A549 (cell line): ENCODE measurements around the gene NLK. TPM values are rescaled to one million over a fixed set of nuclear protein-coding genes. Genes with fewer than 3 reads are reported as not detected.

Experiments used
- ATAC-seq, 2 experiments: fragments of 200-7000 bp in 1 of 2; fragments of >200 bp in 1 of 2; cut with Nextera tagmentation in 1 of 2; cut with Tn5 transposase in 1 of 2; 3 replicates each; pipeline versions ENCODE4 v1.8.0 to v1.9.1; 2018 to 2020; ENCODE audit warnings: mild to moderate bottlenecking in 1 of 2, moderate library complexity in 1 of 2
- CTCF ChIA-PET: fragments of 300-600 bp; sonication (Branson Sonifier 250); formaldehyde crosslinking; extraction: SDS; loops from one replicate; lab custom pipeline; 2021; ENCODE audit warnings: antibody characterized with exemption, inconsistent platforms; lab: Yijun Ruan, JAX
- POLR2A ChIA-PET: fragments of 350-600 bp; formaldehyde crosslinking; extraction: SDS; loops from one replicate; lab custom pipeline; 2021; ENCODE audit warnings: antibody characterized with exemption, inconsistent platforms; lab: Yijun Ruan, JAX
- DNase-seq, 2 experiments: peaks; one replicate each; pipeline versions ENCODE4 v3.0.0 to v3.0.0-alpha.2; 2011 to 2016; ENCODE audit warnings: low read depth in 1 of 2, low spot score in 1 of 2
- FAIRE-seq: peaks from 2 replicates; lab custom pipeline; 2011; peaks lifted over from hg19 to GRCh38; lab: Jason Lieb, UNC
- H3K27ac ChIP-seq, 2 experiments: fragments of >200 bp; sonication (Bioruptor Twin); formaldehyde crosslinking; 3 replicates each; pipeline ENCODE4 v1.5.1; 2016 to 2017
- H3K4me1 ChIP-seq: fragments of >200 bp; sonication (Bioruptor Twin); formaldehyde crosslinking; 3 replicates; pipeline ENCODE4 v1.6.1; 2016
- H3K4me2 ChIP-seq: fragments of >200 bp; sonication (Bioruptor Twin); formaldehyde crosslinking; 3 replicates; pipeline ENCODE4 v1.6.1; 2016
- H3K4me3 ChIP-seq: fragments of >200 bp; sonication (Bioruptor Twin); formaldehyde crosslinking; 3 replicates; pipeline ENCODE4 v1.5.1; 2016
- H3K9me3 ChIP-seq: fragments of >200 bp; sonication (Bioruptor Twin); formaldehyde crosslinking; 3 replicates; pipeline ENCODE4 v1.6.1; 2016
- BCL3 ChIP-seq: fragments of >200 bp; sonication (Bioruptor Twin); formaldehyde crosslinking; IDR thresholded peaks from 3 replicates; pipeline ENCODE4 v1.6.1; 2016
- CHD2 ChIP-seq: fragments of 150-350 bp; IDR thresholded peaks from 2 replicates; pipeline ENCODE4 v1.6.1; 2014; ENCODE audit warnings: low read length; ENCODE audit not compliant: partially characterized antibody
- EHF ChIP-seq: fragments of 250-450 bp; sonication (Bioruptor Pico); IDR thresholded peaks from 2 replicates; pipeline ENCODE4 v1.5.0; 2020; ENCODE audit warnings: mild to moderate bottlenecking
- EHMT2 ChIP-seq: fragments of 200-600 bp; sonication (generic); IDR thresholded peaks from 2 replicates; pipeline ENCODE4 v1.6.1; 2016; ENCODE audit warnings: antibody characterized with exemption, low read depth, mild to moderate bottlenecking, moderate library complexity
- FOSL2 ChIP-seq, 2 experiments: fragments of 450-650 bp in 1 of 2; fragments of >200 bp in 1 of 2; sonication (Bioruptor Twin) in 1 of 2; formaldehyde crosslinking; IDR thresholded peaks; 2 replicates each; pipeline versions ENCODE4 v1.5.0 to v1.6.1; 2016 to 2020; ENCODE audit warnings: mild to moderate bottlenecking in 1 of 2, moderate library complexity in 1 of 2
- FOXS1 ChIP-seq: fragments of 250-450 bp; sonication (Bioruptor Pico); IDR thresholded peaks from 2 replicates; pipeline ENCODE4 v1.5.0; 2020; ENCODE audit warnings: mild to moderate bottlenecking, moderate library complexity
- GATA3 ChIP-seq: IDR thresholded peaks from 2 replicates; pipeline ENCODE4 v1.6.1; 2012; ENCODE audit warnings: borderline replicate concordance
- HOXA7 ChIP-seq: fragments of 250-450 bp; sonication (Bioruptor Pico); IDR thresholded peaks from 2 replicates; pipeline ENCODE4 v1.5.0; 2020; ENCODE audit warnings: mild to moderate bottlenecking, moderate library complexity
- MAFK ChIP-seq: fragments of 450-650 bp; IDR thresholded peaks from 2 replicates; pipeline ENCODE4 v1.6.1; 2014; ENCODE audit not compliant: partially characterized antibody
- NFE2L2 ChIP-seq: fragments of 150-350 bp; conservative IDR thresholded peaks from 2 replicates; pipeline ENCODE4 v1.6.1; 2014; ENCODE audit warnings: low read length
- NR3C1 ChIP-seq: fragments of >200 bp; sonication (Bioruptor Twin); formaldehyde crosslinking; IDR thresholded peaks from 3 replicates; pipeline ENCODE4 v1.6.1; 2017
- POLR2AphosphoS2 ChIP-seq: conservative IDR thresholded peaks from 2 replicates; pipeline ENCODE4 v1.6.1; 2012; ENCODE audit warnings: low read length, improper control_type of control experiment, inconsistent platforms
- RARB ChIP-seq: fragments of 250-450 bp; sonication (Bioruptor Pico); IDR thresholded peaks from 2 replicates; pipeline ENCODE4 v1.8.0; 2021; ENCODE audit warnings: mild to moderate bottlenecking, moderate library complexity
- REST ChIP-seq: fragments of 200-600 bp; sonication (generic); IDR thresholded peaks from 2 replicates; pipeline ENCODE4 v1.6.1; 2016; ENCODE audit warnings: antibody characterized with exemption, mild to moderate bottlenecking, moderate library complexity
- RFX5 ChIP-seq: fragments of 450-650 bp; IDR thresholded peaks from 2 replicates; pipeline ENCODE4 v1.7.1; 2014; ENCODE audit warnings: antibody characterized with exemption, mild to moderate bottlenecking, moderate library complexity
- SMC3 ChIP-seq: fragments of >200 bp; sonication (Bioruptor Twin); formaldehyde crosslinking; IDR thresholded peaks from 3 replicates; pipeline ENCODE4 v1.6.1; 2018; ENCODE audit warnings: inconsistent platforms
- ZNF302 ChIP-seq: fragments of 250-450 bp; sonication (Bioruptor Pico); IDR thresholded peaks from 2 replicates; pipeline ENCODE4 v1.9.0; 2021; ENCODE audit warnings: inconsistent platforms, mild to moderate bottlenecking, moderate library complexity
- ZSCAN20 ChIP-seq: fragments of 250-450 bp; sonication (Bioruptor Pico); IDR thresholded peaks from 2 replicates; pipeline ENCODE4 v1.8.0; 2022; ENCODE audit warnings: mild to moderate bottlenecking, moderate library complexity
- WGBS: methylation state at CpG from one replicate; pipeline ENCODE4 v1.1.6; 2017; ENCODE audit errors: missing lambda C conversion rate; 5-methylcytosine and 5-hydroxymethylcytosine counted together
- polyA plus RNA-seq, 4 experiments: library from polyadenylated mRNA; depleted of rRNA in 3 of 4; stranded (reverse); fragments of >200 nt; fragmentation: RNase III in 1 of 4; extraction: RNeasy Plus Mini Kit Qiagen cat#74134 plus additional on column Dnase treatment in 1 of 4; gene quantifications; 2 replicates in 3 of 4; 3 replicates in 1 of 4; pipeline ENCODE4 v1.2.3, GENCODE V29; 2011 to 2017
- TF ChIP-seq, protein P1 (sequence below): fragments of 450-650 bp; IDR thresholded peaks from 2 replicates; pipeline ENCODE4 v1.6.1; 2014; ENCODE audit warnings: antibody characterized with exemption

Gene NLK
- polyA plus RNA-seq, 2 of the 4 experiments (the other 2 are of a cell fraction) = 11.8 to 26.5 TPM

DNA sequence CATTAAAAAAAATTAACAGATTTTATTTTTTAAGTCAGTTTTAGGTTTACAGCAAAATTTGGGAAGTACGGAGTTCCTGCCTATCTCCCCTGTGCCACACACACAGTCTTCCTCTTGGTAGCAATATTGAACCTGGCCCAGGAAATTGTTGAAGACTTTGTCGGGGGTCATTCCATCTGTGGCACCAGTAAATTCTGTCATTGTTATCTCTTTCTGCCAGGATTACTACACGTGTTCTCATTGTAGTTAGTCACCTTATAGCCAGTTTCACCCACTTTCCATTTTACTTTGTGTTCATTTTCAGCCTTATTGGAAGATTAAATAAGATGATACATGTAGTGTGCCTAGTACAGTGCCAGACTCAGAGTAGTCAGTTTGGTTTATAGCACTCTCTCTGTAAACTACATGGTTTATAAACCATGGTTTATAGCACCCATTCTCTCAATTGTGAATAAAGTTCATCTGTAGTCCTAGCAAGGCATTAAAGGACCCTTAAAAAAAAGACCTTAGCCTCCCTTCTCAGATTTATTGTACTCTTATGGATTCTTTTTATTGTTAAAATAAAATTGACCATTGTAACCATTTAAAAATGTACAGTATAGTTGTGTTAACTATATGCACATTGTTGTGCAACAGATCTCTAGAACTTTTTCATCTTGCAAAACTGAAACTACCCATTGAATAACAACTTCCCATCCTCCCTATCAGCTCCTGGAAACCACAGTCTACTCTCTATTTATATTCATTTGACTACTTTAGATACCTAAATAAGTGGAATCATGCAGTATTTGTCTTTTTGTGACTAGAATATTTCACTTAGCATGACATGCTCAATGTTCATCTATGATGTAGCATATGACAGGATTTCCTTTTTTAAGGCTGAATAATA is 36.1 kb downstream of the NLK start:
- H3K27ac ChIP-seq = no peak overlapping the region
- TF ChIP-seq FOSL2 (IDR thresholded peaks at IDR 0.05) (no peak), FOSL2 (CRISPR knock-in tag; IDR thresholded peaks at IDR 0.05) (no peak), RARB (CRISPR knock-in tag) (no peak), FOXS1 (no peak), HOXA7 (CRISPR knock-in tag) (no peak), ZNF302 (CRISPR knock-in tag) (no peak), GATA3 (no peak), NFE2L2 (no peak), REST (no peak), SMC3 (no peak), RFX5 (no peak)
- peaks cover 13% of the 10 kb centered on the region for H3K4me1 ChIP-seq
- CTCF ChIA-PET = interaction anchor here (1.6 kb wide), 1 partner anchor 199 kb away, joined by 4 read pairs; no protein-coding TSS in a partner anchor
- no peaks in the 10 kb centered on the region for H3K9me3 ChIP-seq
- ATAC-seq (no peak), DNase-seq (no peak), FAIRE-seq (no peak)
- no peak overlapping the region for H3K4me3 ChIP-seq
- POLR2A ChIA-PET = no interaction called here
- 88% methylated on average over 3 of the region's 3 CpGs for WGBS
- no peak overlapping the region for H3K4me2 ChIP-seq

- no peak overlapping the region for H3K27ac ChIP-seq
- TF ChIP-seq POLR2AphosphoS2 = no peak
- no peak for TF ChIP-seq EHF
- TF ChIP-seq BCL3 = no peak
- no peak for TF ChIP-seq NR3C1
- TF ChIP-seq REST = no peak
- TF ChIP-seq, protein P1, sequence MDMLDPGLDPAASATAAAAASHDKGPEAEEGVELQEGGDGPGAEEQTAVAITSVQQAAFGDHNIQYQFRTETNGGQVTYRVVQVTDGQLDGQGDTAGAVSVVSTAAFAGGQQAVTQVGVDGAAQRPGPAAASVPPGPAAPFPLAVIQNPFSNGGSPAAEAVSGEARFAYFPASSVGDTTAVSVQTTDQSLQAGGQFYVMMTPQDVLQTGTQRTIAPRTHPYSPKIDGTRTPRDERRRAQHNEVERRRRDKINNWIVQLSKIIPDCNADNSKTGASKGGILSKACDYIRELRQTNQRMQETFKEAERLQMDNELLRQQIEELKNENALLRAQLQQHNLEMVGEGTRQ = no peak
- TF ChIP-seq EHMT2 = no peak
- no peak for TF ChIP-seq ZSCAN20 (CRISPR knock-in tag)
- no peak for TF ChIP-seq MAFK
- TF ChIP-seq CHD2 = no peak
- no peak for TF ChIP-seq HOXA7 (CRISPR knock-in tag)
Measured at GRCh38 chr17:28081467-28081866, 39.0 kb downstream of the NLK start.

More at GRCh38 chr17:28081467-28081866, 39.0 kb downstream of the NLK start:
- no peak overlapping the region for H3K4me3 ChIP-seq
- H3K9me3 ChIP-seq = no peaks in the 10 kb centered on the region
- ChIA-PET POLR2A (no interaction called here), CTCF (interaction anchor here (1.0 to 1.6 kb wide), 5 partner anchors 10 to 170 kb away, joined by 3 to 5 read pairs (median 3); no protein-coding TSS in a partner anchor)
- FAIRE-seq (no peak), ATAC-seq (no peak), DNase-seq (no peak)
- no peak overlapping the region for H3K4me2 ChIP-seq
- peaks cover 17% of the 10 kb centered on the region for H3K4me1 ChIP-seq
- 79% methylated on average over 2 of the region's 2 CpGs for WGBS
